Kasumi-1 (cell line): Measurements from ENCODE around the gene RNU2-63P.
"Not testable (repeated sequence)": the region's sequence is repeated elsewhere in the genome, so short reads cannot be mapped to it uniquely, and the experiment has no call there.

Experiments used
- DNase-seq, 2 experiments: peaks; one replicate each; lab custom pipeline; 2025; lab: John Stamatoyannopoulos, UW

Gene RNU2-63P

DNA sequence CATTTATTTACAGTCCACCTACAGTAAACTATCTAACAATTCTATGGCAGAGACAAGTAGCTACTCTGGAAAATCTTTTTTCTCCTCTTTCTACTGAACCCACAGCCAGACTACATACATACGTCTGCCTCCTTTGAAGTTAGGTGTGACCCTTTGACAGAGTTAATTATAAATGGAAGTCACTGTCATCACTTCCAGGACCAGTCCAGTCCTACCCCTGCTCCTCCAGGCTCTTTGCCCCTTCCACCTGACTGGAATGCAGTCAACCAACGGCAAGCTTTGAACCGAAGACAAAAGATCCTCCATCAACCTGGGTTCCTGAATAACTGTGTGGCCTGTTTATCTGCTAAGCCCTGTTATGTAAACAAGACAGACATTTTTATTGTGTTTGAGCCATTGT is 35.2 kb downstream of the RNU2-63P start:
- DNase-seq = not testable (repeated sequence)

GRCh38 chr2:87972385-87972784 is 44.0 kb downstream of the RNU2-63P start:
- DNase-seq = not testable (repeated sequence)
